Activated B cell treated with CpG ODN at 0.5 μM for 24 hours (primary cell): ENCODE results near the gene SEMA3E. TPM values are rescaled to one million over a fixed set of nuclear protein-coding genes. Genes with fewer than 3 reads are reported as not detected.

ENCODE experiments used
- ATAC-seq: fragments of 200-7000 bp; cut with Tn5 transposase; one replicate; pipeline ENCODE4 v1.10.0; 2021; ENCODE audit warnings: low read depth, mild to moderate bottlenecking, moderate library complexity
- CTCF ChIA-PET: fragments of 350-600 bp; sonication (Branson Sonifier 250); formaldehyde crosslinking; loops from one replicate; lab custom pipeline; 2021; ENCODE audit warnings: antibody characterized with exemption; lab: Charles Lee
- POLR2A ChIA-PET: fragments of 350-600 bp; sonication (Branson Sonifier 250); formaldehyde crosslinking; loops from one replicate; lab custom pipeline; 2021; ENCODE audit warnings: antibody characterized with exemption; lab: Charles Lee
- DNase-seq: peaks from one replicate; pipeline ENCODE4 v3.0.0; 2022
- H3K27ac Mint-ChIP-seq: one replicate; pipeline ENCODE4 v1.8.0; 2020; ENCODE audit warnings: mixed read lengths
- H3K27me3 Mint-ChIP-seq: one replicate; pipeline ENCODE4 v1.8.0; 2021; ENCODE audit warnings: mixed read lengths
- H3K36me3 Mint-ChIP-seq: one replicate; pipeline ENCODE4 v1.8.0; 2021; ENCODE audit warnings: low read depth, mixed read lengths
- H3K4me1 Mint-ChIP-seq: one replicate; pipeline ENCODE4 v1.8.0; 2021; ENCODE audit warnings: mixed read lengths
- H3K4me3 Mint-ChIP-seq: one replicate; pipeline ENCODE4 v1.8.0; 2020; ENCODE audit warnings: mild to moderate bottlenecking, mixed read lengths
- H3K9me3 Mint-ChIP-seq: one replicate; pipeline ENCODE4 v1.8.0; 2020; ENCODE audit warnings: mixed read lengths
- CTCF ChIP-seq: fragments of 200-600 bp; IDR thresholded peaks from one replicate; pipeline ENCODE4 v1.8.0; 2022; ENCODE audit warnings: antibody characterized with exemption, mild to moderate bottlenecking
- intact Hi-C: fragments of 100-400 bp; cut with micrococcal nuclease; formaldehyde crosslinking; loops from one replicate; pipeline ENCODE4 v1.15.1; 2024
- total RNA-seq: library from RNA; stranded (reverse); gene quantifications from 2 replicates; pipeline ENCODE4 v1.2.3, GENCODE V29; 2022

SEMA3E gene
- total RNA-seq, 1 donor from 2014 or later = not detected

GRCh38 chr7:83486536-83486935 lies 162.4 kb downstream of the SEMA3E start:
- no peak for TF ChIP-seq CTCF
- no peak for ATAC-seq

GRCh38 chr7:83484826-83485225 lies 164.1 kb downstream of the SEMA3E start:
- Mint-ChIP-seq H3K27me3 (no peaks in the 10 kb centered on the region), H3K4me1 (no peaks in the 10 kb centered on the region), H3K9me3 (peaks cover 5% of the 10 kb centered on the region), H3K36me3 (no peaks in the 10 kb centered on the region), H3K4me3 (no peak overlapping the region), H3K27ac (no peak overlapping the region)
- no peak for ATAC-seq
- POLR2A ChIA-PET = no interaction called here
- intact Hi-C loops = no loop called here
- DNase-seq = no peak
- CTCF ChIA-PET = no interaction called here
- TF ChIP-seq CTCF = no peak

More at GRCh38 chr7:83486536-83486935, 162.4 kb downstream of the SEMA3E start:
- H3K27me3 Mint-ChIP-seq = no peaks in the 10 kb centered on the region
- no peaks in the 10 kb centered on the region for H3K36me3 Mint-ChIP-seq
- ChIA-PET CTCF (no interaction called here), POLR2A (no interaction called here)
- intact Hi-C loops = no loop called here
- H3K4me1 Mint-ChIP-seq = no peaks in the 10 kb centered on the region
- no peak for DNase-seq
- H3K27ac Mint-ChIP-seq = no peak overlapping the region
- no peak overlapping the region for H3K4me3 Mint-ChIP-seq
- H3K9me3 Mint-ChIP-seq = peaks cover 5% of the 10 kb centered on the region

GRCh38 chr7:83484266-83484665 lies 164.7 kb downstream of the SEMA3E start:
- intact Hi-C loops = no loop called here
- H3K27ac Mint-ChIP-seq = no peak overlapping the region
- DNase-seq (no peak), ATAC-seq (no peak)
- no peak overlapping the region for H3K4me3 Mint-ChIP-seq
- peaks cover 5% of the 10 kb centered on the region for H3K9me3 Mint-ChIP-seq
- no peaks in the 10 kb centered on the region for H3K4me1 Mint-ChIP-seq
- no peak for TF ChIP-seq CTCF
- no peaks in the 10 kb centered on the region for H3K36me3 Mint-ChIP-seq
- H3K27me3 Mint-ChIP-seq = no peaks in the 10 kb centered on the region
- POLR2A ChIA-PET = no interaction called here
- CTCF ChIA-PET = no interaction called here

- H3K4me3 Mint-ChIP-seq = no peak overlapping the region
- no peak for TF ChIP-seq CTCF
- H3K27ac Mint-ChIP-seq = no peak overlapping the region
- ATAC-seq (no peak), DNase-seq (no peak)
- no peaks in the 10 kb centered on the region for H3K9me3 Mint-ChIP-seq
- intact Hi-C loops = no loop called here
- no peaks in the 10 kb centered on the region for H3K4me1 Mint-ChIP-seq
- ChIA-PET CTCF (no interaction called here), POLR2A (no interaction called here)
- no peaks in the 10 kb centered on the region for H3K36me3 Mint-ChIP-seq
- H3K27me3 Mint-ChIP-seq = no peaks in the 10 kb centered on the region
Observed at GRCh38 chr7:83478616-83479015, 170.3 kb downstream of the SEMA3E start.

GRCh38 chr7:83476511-83477050 lies 172.4 kb downstream of the SEMA3E start:
- no peaks in the 10 kb centered on the region for H3K36me3 Mint-ChIP-seq
- DNase-seq (no peak), ATAC-seq (no peak)
- no peaks in the 10 kb centered on the region for H3K9me3 Mint-ChIP-seq
- no peaks in the 10 kb centered on the region for H3K27me3 Mint-ChIP-seq
- H3K27ac Mint-ChIP-seq = no peak overlapping the region
- no peaks in the 10 kb centered on the region for H3K4me1 Mint-ChIP-seq
- ChIA-PET CTCF (no interaction called here), POLR2A (no interaction called here)
- H3K4me3 Mint-ChIP-seq = no peak overlapping the region
- TF ChIP-seq CTCF = no peak
- intact Hi-C loops = no loop called here
